GM21381 (cell line): Measurements from ENCODE around the gene SUPT5H.

Experiments used
- ATAC-seq: cut with Tn5 transposase; IDR thresholded peaks from one replicate; pipeline ENCODE4 v1.9.1; 2021; ENCODE audit warnings: mild to moderate bottlenecking, moderate library complexity; ENCODE audit not compliant: unreplicated experiment

The SUPT5H gene

DNA sequence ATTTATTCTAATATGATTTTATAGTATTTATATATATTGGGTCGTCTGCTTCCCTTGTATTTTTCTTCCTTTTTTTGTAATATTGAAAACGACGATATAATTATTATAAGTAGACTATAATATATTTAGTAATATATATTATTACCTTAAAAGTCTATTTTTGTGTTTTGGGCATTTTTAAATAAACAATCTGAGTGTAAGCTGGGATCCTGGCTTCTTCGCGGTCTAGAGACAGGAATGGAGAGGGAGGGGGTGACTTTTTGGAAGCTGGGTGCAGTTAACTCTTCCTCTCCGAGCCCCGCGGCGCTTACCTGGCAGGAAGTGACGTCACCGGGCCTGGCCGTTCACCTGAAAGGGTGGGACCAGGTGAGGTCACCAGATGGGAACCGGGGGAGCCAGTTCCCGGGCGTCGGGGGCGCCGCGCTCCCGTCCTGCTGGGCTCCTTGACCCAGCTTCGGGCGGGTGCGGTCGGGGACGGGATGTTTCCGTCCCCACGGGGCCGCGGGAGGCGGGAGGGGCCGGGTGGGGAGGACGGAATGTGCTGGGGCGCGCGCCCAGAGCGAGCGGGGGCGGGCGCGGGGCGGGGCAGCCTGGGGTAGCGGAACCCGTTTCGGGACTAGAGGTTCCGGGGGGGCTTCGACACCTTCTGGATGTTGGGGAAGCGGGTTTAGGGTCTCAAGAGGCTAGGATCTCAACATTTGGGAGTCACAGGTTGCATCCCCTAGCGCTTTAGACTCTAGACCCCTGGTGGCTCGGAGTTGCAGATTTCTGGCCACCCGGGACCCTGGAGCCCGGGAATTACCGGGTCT is 36.0 kb upstream of the SUPT5H start:
- no peak for ATAC-seq

- no peak for ATAC-seq
Observed at GRCh38 chr19:39410017-39410830, 35.2 kb upstream of the SUPT5H start.

- no peak for ATAC-seq
Observed at GRCh38 chr19:39410831-39411080, 34.6 kb upstream of the SUPT5H start.

GRCh38 chr19:39411081-39411831 is 34.1 kb upstream of the SUPT5H start:
- no peak for ATAC-seq

GRCh38 chr19:39411832-39412099 is 33.6 kb upstream of the SUPT5H start:
- peak; percentile 18 for ATAC-seq

GRCh38 chr19:39412100-39412866 is 33.1 kb upstream of the SUPT5H start, which contains the start of gene PLEKHG2:
TSS of gene PLEKHG2 (plus strand) at chr19:39412669. CDS start at chr19:39414087, 1,418 bp downstream.
- peak; percentile 46 for ATAC-seq

- ATAC-seq: no peak
Observed at GRCh38 chr19:39412867-39413271, 32.5 kb upstream of the SUPT5H start.

DNA sequence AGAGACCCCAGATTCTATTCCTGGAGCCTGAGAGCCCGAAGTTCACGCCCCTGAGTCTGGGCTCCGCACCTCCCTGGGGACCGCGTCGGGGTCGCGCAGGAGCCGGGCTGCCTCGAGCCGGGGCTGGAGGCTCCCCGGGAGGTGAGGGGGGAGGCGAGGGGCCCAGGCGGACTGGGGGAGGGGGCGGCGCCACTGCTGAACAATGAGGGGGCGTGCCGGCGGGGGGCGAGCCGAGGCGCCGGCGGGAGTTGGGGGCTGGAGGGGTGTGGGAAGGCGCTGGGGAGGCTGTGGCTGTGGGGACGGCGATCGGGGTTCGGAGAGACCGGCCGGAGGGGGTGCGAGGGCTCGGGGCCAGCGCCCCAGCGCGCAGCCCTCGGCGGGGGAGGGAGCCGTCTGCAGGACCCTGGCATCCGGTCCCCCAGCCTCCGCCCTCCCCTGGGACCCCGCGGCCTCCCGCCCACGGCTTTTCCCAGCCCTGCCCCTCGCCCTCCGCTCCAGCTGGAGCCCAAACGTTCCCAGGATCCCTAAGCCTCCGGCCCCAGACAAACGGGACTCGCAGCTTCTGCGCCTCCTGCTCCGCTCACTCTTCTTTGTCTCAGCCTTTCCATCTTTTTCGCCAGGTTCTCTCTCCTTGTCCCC is 32.0 kb upstream of the SUPT5H start:
- no peak for ATAC-seq

DNA sequence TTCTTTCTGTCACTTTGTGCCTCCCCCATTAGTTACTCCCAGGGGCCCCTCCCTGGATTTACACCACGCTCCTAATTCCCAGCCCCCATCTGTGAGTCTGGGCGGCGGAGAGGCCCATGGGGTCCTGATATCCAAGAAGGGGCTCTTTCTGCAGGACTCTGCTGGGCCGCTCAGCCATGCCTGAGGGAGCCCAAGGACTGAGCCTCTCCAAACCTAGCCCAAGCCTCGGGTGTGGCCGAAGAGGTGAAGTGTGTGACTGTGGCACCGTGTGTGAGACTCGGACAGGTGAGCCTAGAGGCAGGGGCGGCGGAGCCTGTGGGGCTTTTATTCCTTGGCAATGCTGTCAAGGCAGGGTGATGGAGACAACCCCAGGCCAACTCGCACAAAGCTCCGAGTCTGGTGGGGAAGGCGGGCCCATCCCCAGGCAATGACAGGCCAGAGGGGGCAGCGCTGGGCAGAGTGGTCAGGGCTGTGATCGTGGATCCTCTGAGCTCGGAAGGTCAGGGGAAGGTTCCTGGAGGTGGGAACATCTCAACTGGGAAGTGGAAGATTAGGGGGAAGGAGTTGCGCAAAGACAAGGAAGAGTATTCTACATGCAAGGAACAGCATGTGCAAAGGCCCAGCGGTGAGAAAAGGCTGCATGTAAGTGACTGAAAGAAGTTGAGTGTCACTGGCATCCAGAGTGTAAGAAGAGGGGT is 31.3 kb upstream of the SUPT5H start:
- no peak for ATAC-seq

GRCh38 chr19:39415111-39416046 is 30.0 kb upstream of the SUPT5H start:
- no peak for ATAC-seq

GRCh38 chr19:39416152-39417120 is 28.9 kb upstream of the SUPT5H start:
- ATAC-seq: no peak

GRCh38 chr19:39417463-39418181 is 27.8 kb upstream of the SUPT5H start:
- ATAC-seq: no peak

GRCh38 chr19:39419003-39419402 is 26.4 kb upstream of the SUPT5H start:
- no peak for ATAC-seq

- ATAC-seq: no peak
Observed at GRCh38 chr19:39420769-39421168, 24.6 kb upstream of the SUPT5H start.

DNA sequence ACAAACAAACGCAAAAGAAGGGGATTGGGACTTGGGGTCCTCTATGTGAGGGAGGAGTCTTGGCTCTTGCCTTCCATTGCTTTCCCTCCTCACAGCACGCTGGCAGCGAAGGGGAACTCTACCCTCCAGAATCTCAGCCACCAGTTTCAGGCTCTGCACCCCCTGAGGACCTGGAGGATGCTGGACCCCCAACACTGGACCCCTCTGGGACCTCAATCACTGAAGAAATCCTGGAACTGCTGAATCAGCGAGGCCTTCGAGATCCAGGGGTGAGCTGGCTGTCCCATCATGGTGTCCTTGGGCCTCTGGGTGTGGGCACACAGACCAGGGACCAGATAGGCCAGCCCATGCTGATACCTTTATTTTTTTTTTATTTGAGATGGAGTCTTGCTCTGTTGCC is 23.4 kb upstream of the SUPT5H start:
- no peak for ATAC-seq

DNA sequence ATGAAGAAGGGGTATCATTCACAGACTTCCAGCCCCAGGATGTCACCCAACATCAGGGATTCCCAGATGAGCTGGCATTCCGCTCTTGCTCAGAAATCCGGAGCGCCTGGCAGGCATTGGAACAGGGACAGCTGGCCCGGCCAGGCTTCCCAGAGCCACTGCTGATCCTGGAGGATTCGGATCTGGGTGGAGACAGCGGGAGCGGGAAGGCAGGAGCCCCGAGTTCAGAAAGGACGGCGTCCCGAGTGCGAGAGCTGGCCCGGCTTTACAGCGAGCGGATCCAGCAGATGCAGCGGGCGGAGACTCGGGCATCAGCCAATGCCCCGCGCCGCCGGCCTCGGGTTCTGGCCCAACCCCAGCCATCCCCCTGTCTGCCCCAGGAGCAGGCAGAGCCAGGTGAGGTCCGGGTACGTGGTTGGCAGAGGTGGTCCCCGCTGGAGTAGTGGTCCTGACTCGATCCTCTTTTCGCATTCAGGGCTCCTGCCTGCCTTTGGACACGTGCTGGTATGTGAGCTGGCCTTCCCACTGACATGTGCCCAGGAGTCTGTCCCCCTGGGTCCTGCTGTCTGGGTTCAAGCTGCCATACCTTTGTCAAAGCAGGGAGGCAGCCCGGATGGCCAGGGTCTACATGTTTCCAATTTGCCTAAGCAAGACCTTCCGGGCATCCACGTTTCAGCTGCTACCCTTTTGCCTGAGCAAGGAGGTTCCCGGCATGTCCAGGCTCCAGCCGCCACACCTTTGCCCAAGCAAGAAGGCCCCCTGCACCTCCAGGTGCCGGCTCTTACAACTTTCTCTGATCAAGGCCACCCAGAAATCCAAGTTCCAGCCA is 21.9 kb upstream of the SUPT5H start:
- ATAC-seq: no peak
